B cell (primary cell): Measurements from ENCODE around the gene AXIN1. TPM values are rescaled to one million over a fixed set of nuclear protein-coding genes. Genes with fewer than 3 reads are reported as not detected.

Experiments
- ATAC-seq: fragments of 200-7000 bp; cut with Tn5 transposase; one replicate; pipeline ENCODE4 v1.10.0; 2021; ENCODE audit warnings: low read depth, mild to moderate bottlenecking, moderate number of reproducible peaks, moderate library complexity
- CTCF ChIA-PET: fragments of 350-600 bp; sonication (Branson Sonifier 250); formaldehyde crosslinking; loops from one replicate; lab custom pipeline; 2021; ENCODE audit warnings: antibody characterized with exemption, inconsistent platforms; lab: Charles Lee
- POLR2A ChIA-PET: fragments of 350-600 bp; sonication (Branson Sonifier 250); formaldehyde crosslinking; loops from one replicate; lab custom pipeline; 2021; ENCODE audit warnings: antibody characterized with exemption; lab: Charles Lee
- DNase-seq: peaks from one replicate; pipeline ENCODE4 v3.0.0; 2013
- H2AFZ ChIP-seq: 2 replicates; pipeline ENCODE4 v1.6.1; 2012; ENCODE audit warnings: mild to moderate bottlenecking, low read depth, low read length; ENCODE audit not compliant: insufficient read depth, poor library complexity, severe bottlenecking
- H3K27ac ChIP-seq, 2 donors: 1 replicate in 1 of 2; 2 replicates in 1 of 2; pipeline ENCODE4 v1.5.1; 2012 to 2013; ENCODE audit warnings: low read length in 2 of 2, mild to moderate bottlenecking in 2 of 2, moderate library complexity in 1 of 2
- H3K27me3 ChIP-seq, 4 experiments: fragments of 200-600 bp in 1 of 4; sonication (generic) in 1 of 4; replicated peaks in 1 of 4; 1 replicate in 2 of 4; 2 replicates in 2 of 4; pipeline versions ENCODE4 v1.6.1 to v1.7.0; 2013 to 2016; ENCODE audit warnings: low read length in 3 of 4, mild to moderate bottlenecking in 2 of 4, mixed read lengths in 1 of 4, moderate library complexity in 1 of 4; ENCODE audit not compliant: insufficient read depth in 4 of 4, control insufficient read depth in 3 of 4; ENCODE audit errors: control extremely low read depth in 1 of 4
- H3K36me3 ChIP-seq, 2 experiments: replicated peaks in 1 of 2; 1 replicate in 1 of 2; 2 replicates in 1 of 2; pipeline versions ENCODE4 v1.6.1 to v1.7.1; 2013; ENCODE audit warnings: low read length in 1 of 2; ENCODE audit not compliant: insufficient read depth in 2 of 2, control insufficient read depth in 1 of 2; ENCODE audit errors: control extremely low read depth in 1 of 2, extremely low read depth in 1 of 2
- H3K4me1 ChIP-seq, 2 donors: fragments of 200-600 bp in 1 of 2; sonication (generic) in 1 of 2; 1 replicate in 1 of 2; 2 replicates in 1 of 2; pipeline versions ENCODE4 v1.5.1 to v1.6.1; 2013 to 2017; ENCODE audit warnings: low read length in 2 of 2; ENCODE audit not compliant: control insufficient read depth in 2 of 2, insufficient read depth in 2 of 2
- H3K4me2 ChIP-seq: replicated peaks from 2 replicates; pipeline ENCODE3; 2012; ENCODE audit warnings: mild to moderate bottlenecking, low read depth, low read length; ENCODE audit not compliant: poor library complexity, severe bottlenecking
- H3K4me3 ChIP-seq, 5 experiments: fragments of 200-600 bp in 1 of 5; sonication (generic) in 1 of 5; 1 replicate in 3 of 5; 2 replicates in 2 of 5; pipeline versions ENCODE4 v1.5.1 to v1.7.0; 2011 to 2016; ENCODE audit warnings: low read length in 4 of 5, mild to moderate bottlenecking in 4 of 5, low read depth in 2 of 5, control low read depth in 1 of 5, moderate library complexity in 1 of 5; ENCODE audit not compliant: insufficient read depth in 1 of 5; ENCODE audit errors: control extremely low read depth in 1 of 5, extremely low read depth in 1 of 5
- H3K79me2 ChIP-seq: fragments of 200-600 bp; sonication (generic); one replicate; pipeline ENCODE4 v1.6.0; 2016; ENCODE audit warnings: low read length; ENCODE audit not compliant: control insufficient read depth, insufficient read depth
- H3K9ac ChIP-seq: fragments of 200-600 bp; sonication (generic); 2 replicates; pipeline ENCODE4 v1.6.1; 2017; ENCODE audit warnings: mild to moderate bottlenecking, low read length, moderate library complexity
- H3K9me3 ChIP-seq, 3 donors: one replicate each; pipeline versions ENCODE4 v1.6.1 to v1.7.1; 2013; ENCODE audit warnings: low read length in 2 of 3; ENCODE audit not compliant: control insufficient read depth in 2 of 3, insufficient read depth in 1 of 3; ENCODE audit errors: control extremely low read depth in 1 of 3
- H4K20me1 ChIP-seq: 2 replicates; pipeline ENCODE4 v1.6.0; 2012; ENCODE audit warnings: mild to moderate bottlenecking, low read length; ENCODE audit not compliant: insufficient read depth, control insufficient read depth, poor library complexity, severe bottlenecking
- H3K27ac Mint-ChIP-seq: one replicate; pipeline ENCODE4 v1.8.0; 2021; ENCODE audit warnings: mixed read lengths
- H3K27me3 Mint-ChIP-seq: one replicate; pipeline ENCODE4 v1.8.0; 2021; ENCODE audit warnings: mixed read lengths
- H3K4me1 Mint-ChIP-seq: one replicate; pipeline ENCODE4 v1.8.0; 2021; ENCODE audit warnings: mixed read lengths
- H3K4me3 Mint-ChIP-seq: one replicate; pipeline ENCODE4 v1.8.0; 2021; ENCODE audit warnings: mixed read lengths
- H3K9me3 Mint-ChIP-seq: one replicate; pipeline ENCODE4 v1.8.0; 2022; ENCODE audit warnings: mixed read lengths; ENCODE audit not compliant: insufficient read depth
- EZH2 ChIP-seq: IDR thresholded peaks from 2 replicates; pipeline ENCODE4 v1.6.1; 2012; ENCODE audit warnings: borderline replicate concordance, low read depth, mild to moderate bottlenecking, moderate library complexity, low read length; ENCODE audit not compliant: insufficient read depth, poor library complexity, severe bottlenecking
- WGBS: methylation state at CpG from one replicate; pipeline ENCODE4 v1.1.5; 2013; ENCODE audit warnings: missing lambda C conversion rate; ENCODE audit not compliant: insufficient coverage; 5-methylcytosine and 5-hydroxymethylcytosine counted together
- intact Hi-C: fragments of 100-400 bp; cut with micrococcal nuclease; formaldehyde crosslinking; loops from one replicate; pipeline ENCODE4 v1.10.0; 2022
- polyA plus RNA-seq: library from polyadenylated mRNA; depleted of rRNA; stranded (reverse); fragments of >200 nt; gene quantifications from 2 replicates; pipeline ENCODE4 v1.2.3, GENCODE V29; 2012
- total RNA-seq, 2 donors: library from RNA; stranded (reverse); fragments of 120-200 nt in 1 of 2; gene quantifications; 1 replicate in 1 of 2; 2 replicates in 1 of 2; pipeline versions ENCODE4 v1.2.3 to v1.2.4, GENCODE V29; 2013 to 2022
- TF ChIP-seq, protein P1 (sequence below): fragments of 200-600 bp; IDR thresholded peaks from one replicate; pipeline ENCODE4 v1.8.0; 2022; ENCODE audit warnings: antibody characterized with exemption, mild to moderate bottlenecking

AXIN1 gene
- total and polyA plus RNA-seq, 2 donors (not counting 1 experiment from before 2014, with no cell fraction given) = 39.0 to 40.8 TPM

DNA sequence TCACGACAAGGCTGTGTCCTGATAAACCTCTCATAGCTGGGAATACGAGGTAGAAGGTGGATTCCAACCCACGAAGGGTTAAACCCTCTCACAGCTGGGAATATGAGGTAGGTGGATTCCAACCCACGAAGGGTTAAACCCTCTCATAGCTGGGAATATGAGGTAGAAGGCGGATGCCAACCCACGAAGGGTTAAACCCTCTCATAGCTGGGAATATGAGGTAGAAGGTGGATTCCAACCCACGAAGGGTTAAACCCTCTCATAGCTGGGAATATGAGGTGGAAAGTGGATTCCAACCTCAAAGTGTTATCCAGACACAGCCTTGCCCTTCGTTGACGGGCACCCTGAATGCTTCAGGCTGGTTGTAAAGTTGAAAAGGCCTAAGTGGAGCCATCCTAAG is 31.0 kb downstream of the AXIN1 start:
- no peak overlapping the region for H3K27ac Mint-ChIP-seq
- ATAC-seq = no peak
- H3K9me3 Mint-ChIP-seq = no peaks in the 10 kb centered on the region
- peaks cover 35% of the 10 kb centered on the region for H3K4me1 Mint-ChIP-seq
- no peaks in the 10 kb centered on the region for H3K27me3 ChIP-seq
- H3K27ac ChIP-seq = peak overlapping the region in 1 of 2 donors; percentile 46
- H3K4me1 ChIP-seq = peaks cover 22 to 25% of the 10 kb centered on the region in 2 donors
- no peak overlapping the region for H3K9ac ChIP-seq
- H3K4me2 ChIP-seq = no peak overlapping the region
- no peak for TF ChIP-seq EZH2
- TF ChIP-seq, protein P1, sequence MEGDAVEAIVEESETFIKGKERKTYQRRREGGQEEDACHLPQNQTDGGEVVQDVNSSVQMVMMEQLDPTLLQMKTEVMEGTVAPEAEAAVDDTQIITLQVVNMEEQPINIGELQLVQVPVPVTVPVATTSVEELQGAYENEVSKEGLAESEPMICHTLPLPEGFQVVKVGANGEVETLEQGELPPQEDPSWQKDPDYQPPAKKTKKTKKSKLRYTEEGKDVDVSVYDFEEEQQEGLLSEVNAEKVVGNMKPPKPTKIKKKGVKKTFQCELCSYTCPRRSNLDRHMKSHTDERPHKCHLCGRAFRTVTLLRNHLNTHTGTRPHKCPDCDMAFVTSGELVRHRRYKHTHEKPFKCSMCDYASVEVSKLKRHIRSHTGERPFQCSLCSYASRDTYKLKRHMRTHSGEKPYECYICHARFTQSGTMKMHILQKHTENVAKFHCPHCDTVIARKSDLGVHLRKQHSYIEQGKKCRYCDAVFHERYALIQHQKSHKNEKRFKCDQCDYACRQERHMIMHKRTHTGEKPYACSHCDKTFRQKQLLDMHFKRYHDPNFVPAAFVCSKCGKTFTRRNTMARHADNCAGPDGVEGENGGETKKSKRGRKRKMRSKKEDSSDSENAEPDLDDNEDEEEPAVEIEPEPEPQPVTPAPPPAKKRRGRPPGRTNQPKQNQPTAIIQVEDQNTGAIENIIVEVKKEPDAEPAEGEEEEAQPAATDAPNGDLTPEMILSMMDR = no peak
- ChIA-PET POLR2A (no interaction called here), CTCF (interaction anchor here (1.0 to 1.2 kb wide), 3 partner anchors 30 to 256 kb away, joined by 3 read pairs; no protein-coding TSS in a partner anchor)
- intact Hi-C loops = no loop called here
- peaks cover 2 to 22% of the 10 kb centered on the region in 2 experiments for H3K36me3 ChIP-seq
- H3K27me3 Mint-ChIP-seq = no peaks in the 10 kb centered on the region
- 94% methylated on average over 2 of the region's 9 CpGs for WGBS
- H3K79me2 ChIP-seq = peaks cover 68% of the 10 kb centered on the region
- no peak for DNase-seq
- peaks cover 84% of the 10 kb centered on the region for H4K20me1 ChIP-seq
- H3K4me3 Mint-ChIP-seq = no peak overlapping the region
- H2AFZ ChIP-seq = no peak overlapping the region
- H3K4me3 ChIP-seq = no peak overlapping the region
- no peaks in the 10 kb centered on the region for H3K9me3 ChIP-seq

- ChIA-PET CTCF (no interaction called here), POLR2A (no interaction called here)
- no peak overlapping the region for H3K9ac ChIP-seq
- Mint-ChIP-seq H3K4me3 (no peak overlapping the region), H3K4me1 (peaks cover 30% of the 10 kb centered on the region), H3K27ac (no peak overlapping the region), H3K9me3 (no peaks in the 10 kb centered on the region), H3K27me3 (no peaks in the 10 kb centered on the region)
- intact Hi-C loops = no loop called here
- no peak overlapping the region for H3K4me3 ChIP-seq
- DNase-seq (no peak), ATAC-seq (no peak)
- no peak overlapping the region for H3K27ac ChIP-seq
- H3K79me2 ChIP-seq = peaks cover 64% of the 10 kb centered on the region
- H2AFZ ChIP-seq = no peak overlapping the region
- WGBS = 94% methylated on average over 2 of the region's 5 CpGs
- no peak for TF ChIP-seq EZH2
- TF ChIP-seq, protein P1 = no peak
- H3K4me2 ChIP-seq = no peak overlapping the region
- no peaks in the 10 kb centered on the region for H3K9me3 ChIP-seq
- no peaks in the 10 kb centered on the region for H3K27me3 ChIP-seq
- H3K36me3 ChIP-seq = peaks cover 2 to 22% of the 10 kb centered on the region in 2 experiments
- peaks cover 15 to 16% of the 10 kb centered on the region in 2 donors for H3K4me1 ChIP-seq
- peaks cover 85% of the 10 kb centered on the region for H4K20me1 ChIP-seq
These were observed 32.3 kb downstream of the AXIN1 start for GRCh38 chr16:320206-320605.
